A549 (cell line): ENCODE measurements around the gene COQ4.

Experiments
- BHLHE40 ChIP-seq: IDR thresholded peaks from 2 replicates; pipeline ENCODE4 v1.6.1; 2012; ENCODE audit warnings: low read depth, low read length, inconsistent platforms
- CBX8 ChIP-seq: fragments of 200-600 bp; sonication (generic); IDR thresholded peaks from 2 replicates; pipeline ENCODE4 v1.6.1; 2016
- EP300 ChIP-seq, 2 experiments: fragments of >200 bp; sonication (Bioruptor Twin); formaldehyde crosslinking; IDR thresholded peaks; 2 replicates in 1 of 2; 3 replicates in 1 of 2; pipeline ENCODE4 v1.6.1; 2016 to 2017
- JUN ChIP-seq, 2 experiments: fragments of >200 bp; sonication (Bioruptor Twin); formaldehyde crosslinking; IDR thresholded peaks; 2 replicates in 1 of 2; 3 replicates in 1 of 2; pipeline ENCODE4 v1.6.1; 2016 to 2017
- NPAS2 ChIP-seq: fragments of 250-450 bp; sonication (Bioruptor Pico); IDR thresholded peaks from 2 replicates; pipeline ENCODE4 v1.8.0; 2022; ENCODE audit warnings: mild to moderate bottlenecking, moderate library complexity, borderline replicate concordance
- POLR2A ChIP-seq: IDR thresholded peaks from 2 replicates; pipeline ENCODE4 v1.6.1; 2012; ENCODE audit warnings: mild to moderate bottlenecking, low read length
- RAD21 ChIP-seq, 2 experiments: fragments of >200 bp in 1 of 2; sonication (Bioruptor Twin) in 1 of 2; formaldehyde crosslinking in 1 of 2; IDR thresholded peaks in 1 of 2; conservative IDR thresholded peaks in 1 of 2; 2 replicates in 1 of 2; 3 replicates in 1 of 2; pipeline ENCODE4 v1.6.1; 2012 to 2018; ENCODE audit warnings: inconsistent platforms in 1 of 2
- SREBF2 ChIP-seq: fragments of 450-650 bp; IDR thresholded peaks from 2 replicates; pipeline ENCODE4 v1.6.1; 2014; ENCODE audit warnings: mild to moderate bottlenecking, moderate library complexity
- TF ChIP-seq, protein P1 (sequence below): fragments of >200 bp; sonication (Bioruptor Twin); formaldehyde crosslinking; IDR thresholded peaks from 3 replicates; pipeline ENCODE4 v1.5.1; 2016

DNA sequence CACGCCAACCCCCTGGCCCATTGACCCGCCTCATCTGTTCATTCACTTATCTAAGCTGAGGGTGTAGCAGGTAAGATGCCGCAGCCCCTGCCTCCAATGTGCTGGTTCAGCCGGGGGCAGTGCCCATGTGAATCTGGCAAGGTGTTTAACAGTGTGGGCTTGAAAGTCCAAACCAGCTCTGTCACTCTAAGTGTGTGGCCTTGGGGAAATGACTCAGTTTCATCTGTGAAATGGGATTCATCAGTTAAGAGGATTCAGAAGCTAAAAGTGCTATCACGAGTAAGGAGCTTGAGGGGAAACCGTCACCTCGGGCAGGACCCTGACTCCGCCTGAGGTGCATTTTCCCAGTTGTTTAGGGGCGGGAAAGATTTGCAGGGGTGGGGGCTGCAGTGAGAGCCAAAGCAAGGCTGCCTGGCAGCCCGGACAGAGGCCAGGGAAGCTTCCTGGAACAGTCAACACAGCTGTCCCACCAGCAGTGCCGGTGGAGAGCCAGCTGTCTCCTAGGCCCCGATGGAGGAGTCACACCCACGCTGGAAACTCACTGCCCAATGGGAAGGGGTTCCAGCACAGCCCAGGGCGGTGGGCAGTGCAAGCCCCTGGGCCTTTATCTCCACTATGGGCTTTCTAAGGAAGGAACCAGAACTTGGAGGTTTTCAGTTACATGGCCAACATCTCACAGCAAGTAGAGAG is 38.8 kb downstream of the COQ4 start:
- no peak for TF ChIP-seq EP300 (IDR thresholded peaks at IDR 0.05)
- no peak for TF ChIP-seq POLR2A
- TF ChIP-seq CBX8: no peak
- no peak for TF ChIP-seq BHLHE40
- TF ChIP-seq, protein P1, sequence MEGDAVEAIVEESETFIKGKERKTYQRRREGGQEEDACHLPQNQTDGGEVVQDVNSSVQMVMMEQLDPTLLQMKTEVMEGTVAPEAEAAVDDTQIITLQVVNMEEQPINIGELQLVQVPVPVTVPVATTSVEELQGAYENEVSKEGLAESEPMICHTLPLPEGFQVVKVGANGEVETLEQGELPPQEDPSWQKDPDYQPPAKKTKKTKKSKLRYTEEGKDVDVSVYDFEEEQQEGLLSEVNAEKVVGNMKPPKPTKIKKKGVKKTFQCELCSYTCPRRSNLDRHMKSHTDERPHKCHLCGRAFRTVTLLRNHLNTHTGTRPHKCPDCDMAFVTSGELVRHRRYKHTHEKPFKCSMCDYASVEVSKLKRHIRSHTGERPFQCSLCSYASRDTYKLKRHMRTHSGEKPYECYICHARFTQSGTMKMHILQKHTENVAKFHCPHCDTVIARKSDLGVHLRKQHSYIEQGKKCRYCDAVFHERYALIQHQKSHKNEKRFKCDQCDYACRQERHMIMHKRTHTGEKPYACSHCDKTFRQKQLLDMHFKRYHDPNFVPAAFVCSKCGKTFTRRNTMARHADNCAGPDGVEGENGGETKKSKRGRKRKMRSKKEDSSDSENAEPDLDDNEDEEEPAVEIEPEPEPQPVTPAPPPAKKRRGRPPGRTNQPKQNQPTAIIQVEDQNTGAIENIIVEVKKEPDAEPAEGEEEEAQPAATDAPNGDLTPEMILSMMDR: no peak
- no peak for TF ChIP-seq SREBF2
- no peak for TF ChIP-seq RAD21 (conservative IDR thresholded peaks at IDR 0.05 in 1 of 2, IDR thresholded peaks at IDR 0.05 in 1 of 2)
- TF ChIP-seq NPAS2 (CRISPR knock-in tag): no peak
- no peak for TF ChIP-seq JUN (IDR thresholded peaks at IDR 0.05)
